Dendritic cell treated with granulocyte-macrophage colony-stimulating factor and Interleukin-4, amounts not matched to agents 40 ng/mL and 50 ng/mL, for 4 days (primary cell): ENCODE results near the gene PDPK1.

Experiments
- H3K27ac Mint-ChIP-seq: one replicate; pipeline ENCODE4 v1.8.0; 2022; ENCODE audit warnings: mild to moderate bottlenecking, mixed read lengths
- H3K27me3 Mint-ChIP-seq: one replicate; pipeline ENCODE4 v1.8.0; 2022; ENCODE audit warnings: mild to moderate bottlenecking, mixed read lengths
- H3K36me3 Mint-ChIP-seq: one replicate; pipeline ENCODE4 v1.8.0; 2022; ENCODE audit warnings: low read depth, mixed read lengths
- H3K4me1 Mint-ChIP-seq: one replicate; pipeline ENCODE4 v1.8.0; 2022; ENCODE audit warnings: low read depth, mixed read lengths
- H3K4me3 Mint-ChIP-seq: one replicate; pipeline ENCODE4 v1.8.0; 2022; ENCODE audit warnings: mild to moderate bottlenecking, moderate library complexity, mixed read lengths
- H3K9me3 Mint-ChIP-seq: one replicate; pipeline ENCODE4 v1.8.0; 2022; ENCODE audit warnings: mixed read lengths
- intact Hi-C: fragments of 100-400 bp; cut with micrococcal nuclease; formaldehyde crosslinking; loops from one replicate; pipeline ENCODE4 v1.15.0; 2022

Gene PDPK1

GRCh38 chr16:2537451-2538379 is at the start of gene PDPK1:
TSS of gene PDPK1 (plus strand) at chr16:2538021. CDS start at chr16:2538113, 92 bp downstream.
- H3K36me3 Mint-ChIP-seq: peaks cover 38% of the 10 kb centered on the region
- peak within 1 kb of the TSS; percentile 92 for H3K27ac Mint-ChIP-seq
- H3K27me3 Mint-ChIP-seq: no peaks in the 10 kb centered on the region
- intact Hi-C loops: loop anchor here (2.0 kb wide), 1 partner anchor 17 kb away; the partner anchor contains the start of gene AMDHD2
- no peaks in the 10 kb centered on the region for H3K9me3 Mint-ChIP-seq
- H3K4me3 Mint-ChIP-seq: peak within 1 kb of the TSS; percentile 82
- peaks cover 62% of the 10 kb centered on the region for H3K4me1 Mint-ChIP-seq

- peaks cover 16% of the 10 kb centered on the region for H3K36me3 Mint-ChIP-seq
- no peak overlapping the region for H3K27ac Mint-ChIP-seq
- H3K27me3 Mint-ChIP-seq: no peaks in the 10 kb centered on the region
- H3K4me3 Mint-ChIP-seq: no peak overlapping the region
- H3K4me1 Mint-ChIP-seq: peaks cover 49% of the 10 kb centered on the region
- no peaks in the 10 kb centered on the region for H3K9me3 Mint-ChIP-seq
- intact Hi-C loops: no loop called here
These were observed 48.2 kb upstream of the PDPK1 start for GRCh38 chr16:2489581-2489980.

- H3K36me3 Mint-ChIP-seq: peaks cover 16% of the 10 kb centered on the region
- intact Hi-C loops: no loop called here
- no peaks in the 10 kb centered on the region for H3K9me3 Mint-ChIP-seq
- peaks cover 40% of the 10 kb centered on the region for H3K4me1 Mint-ChIP-seq
- no peaks in the 10 kb centered on the region for H3K27me3 Mint-ChIP-seq
- no peak overlapping the region for H3K27ac Mint-ChIP-seq
- H3K4me3 Mint-ChIP-seq: no peak overlapping the region
These were observed 47.4 kb upstream of the PDPK1 start for GRCh38 chr16:2490190-2491105.

GRCh38 chr16:2492292-2492691 is 45.5 kb upstream of the PDPK1 start:
- Mint-ChIP-seq H3K27me3 (no peaks in the 10 kb centered on the region), H3K36me3 (peaks cover 34% of the 10 kb centered on the region), H3K4me1 (peaks cover 27% of the 10 kb centered on the region), H3K9me3 (no peaks in the 10 kb centered on the region), H3K4me3 (no peak overlapping the region), H3K27ac (no peak overlapping the region)
- intact Hi-C loops: no loop called here

- H3K27ac Mint-ChIP-seq: peak overlapping the region; percentile 11
- H3K4me1 Mint-ChIP-seq: peaks cover 21% of the 10 kb centered on the region
- no peaks in the 10 kb centered on the region for H3K9me3 Mint-ChIP-seq
- peaks cover 47% of the 10 kb centered on the region for H3K36me3 Mint-ChIP-seq
- H3K27me3 Mint-ChIP-seq: no peaks in the 10 kb centered on the region
- intact Hi-C loops: no loop called here
- no peak overlapping the region for H3K4me3 Mint-ChIP-seq
These were observed 44.2 kb upstream of the PDPK1 start for GRCh38 chr16:2493605-2494004.

- no peaks in the 10 kb centered on the region for H3K27me3 Mint-ChIP-seq
- no peak overlapping the region for H3K4me3 Mint-ChIP-seq
- H3K4me1 Mint-ChIP-seq: peaks cover 30% of the 10 kb centered on the region
- H3K27ac Mint-ChIP-seq: no peak overlapping the region
- no peaks in the 10 kb centered on the region for H3K9me3 Mint-ChIP-seq
- intact Hi-C loops: no loop called here
- peaks cover 57% of the 10 kb centered on the region for H3K36me3 Mint-ChIP-seq
These were observed 43.2 kb upstream of the PDPK1 start for GRCh38 chr16:2494616-2495015.

- Mint-ChIP-seq H3K27me3 (no peaks in the 10 kb centered on the region), H3K4me1 (peaks cover 32% of the 10 kb centered on the region), H3K27ac (no peak overlapping the region), H3K9me3 (no peaks in the 10 kb centered on the region), H3K36me3 (peaks cover 57% of the 10 kb centered on the region), H3K4me3 (no peak overlapping the region)
- intact Hi-C loops: no loop called here
These were observed 42.8 kb upstream of the PDPK1 start for GRCh38 chr16:2495041-2495440.

- H3K4me1 Mint-ChIP-seq: peaks cover 35% of the 10 kb centered on the region
- no peaks in the 10 kb centered on the region for H3K27me3 Mint-ChIP-seq
- no peaks in the 10 kb centered on the region for H3K9me3 Mint-ChIP-seq
- peaks cover 60% of the 10 kb centered on the region for H3K36me3 Mint-ChIP-seq
- H3K4me3 Mint-ChIP-seq: no peak overlapping the region
- H3K27ac Mint-ChIP-seq: no peak overlapping the region
- intact Hi-C loops: no loop called here
These were observed 41.4 kb upstream of the PDPK1 start for GRCh38 chr16:2496223-2497115.

- H3K27me3 Mint-ChIP-seq: no peaks in the 10 kb centered on the region
- peaks cover 42% of the 10 kb centered on the region for H3K4me1 Mint-ChIP-seq
- no peak overlapping the region for H3K27ac Mint-ChIP-seq
- H3K36me3 Mint-ChIP-seq: peaks cover 60% of the 10 kb centered on the region
- H3K4me3 Mint-ChIP-seq: no peak overlapping the region
- H3K9me3 Mint-ChIP-seq: no peaks in the 10 kb centered on the region
- intact Hi-C loops: no loop called here
These were observed 40.6 kb upstream of the PDPK1 start for GRCh38 chr16:2497116-2497630.

- H3K4me1 Mint-ChIP-seq: peaks cover 49% of the 10 kb centered on the region
These were observed 39.9 kb upstream of the PDPK1 start for GRCh38 chr16:2497695-2498484.

GRCh38 chr16:2498531-2499253 is 39.1 kb upstream of the PDPK1 start:
- Mint-ChIP-seq H3K27ac (no peak overlapping the region), H3K27me3 (no peaks in the 10 kb centered on the region), H3K36me3 (peaks cover 57% of the 10 kb centered on the region), H3K4me3 (no peak overlapping the region), H3K9me3 (no peaks in the 10 kb centered on the region), H3K4me1 (peaks cover 49% of the 10 kb centered on the region)
- intact Hi-C loops: no loop called here

More at GRCh38 chr16:2497695-2498484, 39.9 kb upstream of the PDPK1 start:
- no peaks in the 10 kb centered on the region for H3K27me3 Mint-ChIP-seq
- no peak overlapping the region for H3K4me3 Mint-ChIP-seq
- intact Hi-C loops: no loop called here
- peaks cover 60% of the 10 kb centered on the region for H3K36me3 Mint-ChIP-seq
- peak overlapping the region; percentile 16 for H3K27ac Mint-ChIP-seq
- H3K9me3 Mint-ChIP-seq: no peaks in the 10 kb centered on the region

GRCh38 chr16:2499454-2499853 is 38.4 kb upstream of the PDPK1 start:
- Mint-ChIP-seq H3K36me3 (peaks cover 55% of the 10 kb centered on the region), H3K27me3 (no peaks in the 10 kb centered on the region), H3K4me1 (peaks cover 43% of the 10 kb centered on the region), H3K4me3 (no peak overlapping the region), H3K9me3 (no peaks in the 10 kb centered on the region), H3K27ac (no peak overlapping the region)
- intact Hi-C loops: no loop called here
